ENCODE data around the gene PLEKHO1. TPM values are rescaled to one million over a fixed set of nuclear protein-coding genes. Genes with fewer than 3 reads are reported as not detected.
A peak's percentile ranks its signal among the peaks of the same experiment; 100 is the strongest.

The PLEKHO1 gene
- total RNA-seq, 1 experiment from 2014 or later: 24.9 TPM

DNA sequence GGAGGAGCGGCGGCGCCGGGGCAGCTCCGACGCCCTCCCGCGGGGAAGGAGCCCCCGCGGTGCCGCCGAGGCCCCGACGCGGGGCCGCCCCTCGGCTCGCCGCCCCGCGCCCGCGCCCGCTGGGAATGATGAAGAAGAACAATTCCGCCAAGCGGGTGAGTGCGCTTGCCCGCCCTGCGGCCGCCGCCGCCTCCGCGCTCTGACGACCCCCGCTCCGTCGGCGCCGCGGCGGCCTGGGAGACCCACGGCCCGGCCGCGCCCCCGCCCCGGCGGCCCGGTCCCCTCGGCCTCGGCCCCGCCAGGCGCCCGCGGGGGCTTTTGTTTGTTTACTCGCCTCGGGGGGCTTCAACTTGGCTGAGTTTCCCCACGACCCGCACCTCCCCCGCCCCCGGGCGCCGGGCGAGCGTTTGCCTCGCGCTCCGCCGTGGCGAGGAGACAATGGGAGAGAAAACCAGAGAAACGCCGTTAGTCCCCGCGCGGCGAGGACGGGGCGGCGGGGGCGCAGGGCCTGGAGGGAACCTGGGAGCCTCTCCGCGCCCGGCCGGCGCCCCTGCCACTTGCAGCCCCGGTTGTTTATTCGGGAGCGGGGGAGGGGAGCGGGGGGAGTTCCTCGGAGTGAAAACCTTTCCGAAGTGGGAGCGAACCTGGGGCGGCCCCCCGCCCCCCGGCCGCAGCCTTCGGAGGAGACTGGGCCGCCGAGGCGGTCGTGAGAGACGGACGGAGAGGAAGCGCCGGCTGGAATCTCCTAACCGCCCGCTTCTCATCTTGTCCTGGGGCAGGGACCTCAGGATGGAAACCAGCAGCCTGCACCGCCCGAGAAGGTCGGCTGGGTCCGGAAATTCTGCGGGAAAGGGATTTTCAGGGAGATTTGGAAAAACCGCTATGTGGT lies 661 bp downstream of the PLEKHO1 start:
- no peak for DNase-seq (ENCODE audit: low spot score)

DNA sequence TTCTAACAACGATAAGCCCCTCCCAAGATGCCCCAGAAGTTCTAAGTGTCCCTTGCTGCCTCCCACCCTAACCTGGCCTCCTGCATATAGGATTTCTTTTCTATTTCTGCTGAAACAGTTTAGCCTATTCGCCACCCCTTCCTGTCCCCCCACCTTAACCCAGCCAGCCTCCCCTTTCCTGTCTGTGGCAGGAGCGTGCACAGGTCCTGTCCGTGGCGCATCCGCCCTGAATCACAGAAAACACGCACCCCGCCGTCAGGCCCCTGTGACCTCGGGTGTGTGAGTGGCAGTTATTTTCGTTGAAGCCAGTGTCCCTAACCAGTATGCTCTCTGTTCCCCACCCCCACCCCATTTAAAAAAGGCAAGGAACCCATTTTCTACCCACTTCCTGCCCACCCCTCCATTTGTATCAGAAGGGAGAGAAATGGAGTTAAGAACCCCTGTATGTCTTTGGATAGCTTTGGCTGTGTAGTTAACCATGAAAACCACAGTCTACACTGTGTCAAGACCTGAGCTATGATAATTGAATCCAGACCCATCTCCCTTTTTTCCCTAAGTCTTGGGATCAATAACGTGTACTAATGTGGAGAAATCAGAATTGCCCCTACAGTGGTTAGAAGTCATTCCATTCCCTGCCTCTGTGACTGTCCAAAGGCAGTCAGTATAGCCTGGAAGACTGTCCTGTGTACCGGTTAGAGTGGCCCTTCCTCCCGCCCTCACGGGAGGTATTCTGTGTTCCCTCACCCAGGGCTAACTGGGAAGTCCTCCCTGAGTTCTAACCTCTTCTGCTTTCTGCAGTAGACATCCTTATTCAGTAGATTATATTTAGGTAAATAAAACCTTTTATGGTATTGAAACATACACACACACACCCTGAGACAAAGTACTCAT lies 1.8 kb downstream of the PLEKHO1 start:
- DNase-seq (ENCODE audit: low spot score): no peak

DNA sequence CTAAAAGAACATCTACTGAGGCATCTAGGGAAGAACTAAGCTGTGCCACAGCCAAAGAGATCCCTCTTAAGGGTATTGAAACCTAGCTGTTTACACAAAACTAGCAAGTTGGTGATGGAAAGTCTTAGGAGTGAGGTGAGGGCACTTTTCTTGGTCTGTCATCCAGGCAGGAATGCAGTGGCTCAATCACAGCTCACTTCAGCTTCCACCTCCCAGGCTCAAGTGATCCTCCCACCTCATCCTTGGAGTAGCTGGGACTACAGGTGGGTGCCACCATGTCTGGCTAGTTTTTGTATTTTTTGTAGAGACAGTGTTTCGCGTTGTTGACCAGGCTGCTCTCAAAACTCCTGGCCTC lies 2.4 kb downstream of the PLEKHO1 start:
- DNase-seq (ENCODE audit: low spot score): no peak

DNA sequence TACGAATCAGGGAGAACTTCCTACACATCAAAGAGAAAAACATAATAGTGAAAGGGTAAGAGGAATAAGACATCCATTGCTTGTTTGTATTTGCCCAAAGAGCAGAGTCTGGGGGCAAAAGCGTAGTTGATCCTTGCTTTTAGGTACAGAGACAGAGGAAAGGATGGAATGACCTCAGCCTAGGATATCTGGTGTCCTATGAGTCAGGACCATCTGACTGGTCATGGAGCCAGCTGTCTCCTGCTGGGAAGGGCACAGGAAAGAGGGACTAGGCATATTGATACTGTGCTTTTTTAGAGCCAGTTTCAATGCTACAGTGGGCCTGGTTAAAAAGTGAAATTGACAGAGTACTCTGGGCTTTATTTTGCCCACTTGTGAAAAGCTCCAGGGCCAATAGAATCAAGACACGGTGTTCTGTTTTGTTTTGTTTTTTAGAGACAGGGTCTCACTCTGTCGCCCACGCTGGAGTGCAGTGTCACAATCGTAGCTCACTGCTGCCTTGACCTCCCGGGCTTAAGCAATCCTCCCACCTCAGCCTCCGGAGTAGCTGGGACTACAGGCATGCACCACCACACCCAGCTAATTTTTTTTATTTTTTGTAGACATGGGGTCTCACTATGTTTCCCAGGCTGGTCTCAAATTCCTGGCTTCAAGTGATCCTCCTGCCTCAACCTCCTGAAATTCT lies 3.2 kb downstream of the PLEKHO1 start:
- no peak for DNase-seq (ENCODE audit: low spot score)

DNA sequence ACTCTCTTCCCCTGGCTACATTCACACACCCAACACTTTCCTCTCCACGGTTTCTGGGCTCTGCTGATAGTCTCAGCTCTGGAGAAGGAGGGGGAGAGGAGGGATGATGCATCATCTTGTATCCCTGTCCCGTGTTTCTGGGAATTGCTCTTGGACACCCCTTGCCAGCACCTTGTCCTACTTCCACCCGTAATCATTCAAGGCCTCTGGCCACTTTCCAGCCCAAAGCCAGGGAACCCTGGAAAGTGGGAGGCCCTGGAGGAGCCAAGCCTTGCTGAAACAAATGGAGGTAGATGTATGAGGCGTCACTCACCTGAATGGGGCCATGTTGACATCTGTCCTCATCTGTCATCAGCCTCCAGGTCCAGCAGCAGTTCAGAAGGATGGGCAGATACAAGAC lies 4.4 kb downstream of the PLEKHO1 start:
- no peak for DNase-seq (ENCODE audit: low spot score)

DNA sequence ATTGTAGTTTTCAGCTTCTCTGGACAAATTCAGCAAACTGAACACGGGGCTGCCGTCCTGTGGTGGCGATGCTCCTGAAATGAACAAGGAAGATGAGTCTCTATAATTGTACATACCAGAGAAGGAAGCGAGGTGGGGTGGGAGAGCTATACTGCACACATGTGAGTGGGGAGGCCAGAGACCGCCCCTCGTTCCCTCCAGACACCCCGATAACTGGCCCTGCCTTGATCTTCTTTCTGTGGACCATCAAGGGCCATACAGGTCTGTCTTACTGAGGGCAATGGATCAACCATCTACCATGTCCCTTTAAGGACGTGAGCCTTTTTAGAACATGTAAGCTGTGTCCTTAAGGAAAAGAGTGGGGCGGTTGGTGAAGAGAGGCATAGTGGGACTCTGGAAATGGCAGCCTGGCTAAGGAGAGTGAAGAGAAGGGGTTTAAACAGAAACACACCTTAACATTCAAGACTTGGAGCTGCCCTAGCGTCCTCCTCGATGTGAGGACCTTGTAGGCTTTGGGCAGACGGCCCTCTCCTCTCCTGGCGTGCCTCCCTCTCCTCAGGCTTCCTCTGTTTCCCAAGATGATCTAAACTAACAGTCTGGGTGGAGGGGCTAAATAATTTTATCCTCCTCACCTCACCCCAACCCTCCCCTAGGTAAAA lies 5.8 kb downstream of the PLEKHO1 start:
- DNase-seq (ENCODE audit: low spot score): no peak

DNA sequence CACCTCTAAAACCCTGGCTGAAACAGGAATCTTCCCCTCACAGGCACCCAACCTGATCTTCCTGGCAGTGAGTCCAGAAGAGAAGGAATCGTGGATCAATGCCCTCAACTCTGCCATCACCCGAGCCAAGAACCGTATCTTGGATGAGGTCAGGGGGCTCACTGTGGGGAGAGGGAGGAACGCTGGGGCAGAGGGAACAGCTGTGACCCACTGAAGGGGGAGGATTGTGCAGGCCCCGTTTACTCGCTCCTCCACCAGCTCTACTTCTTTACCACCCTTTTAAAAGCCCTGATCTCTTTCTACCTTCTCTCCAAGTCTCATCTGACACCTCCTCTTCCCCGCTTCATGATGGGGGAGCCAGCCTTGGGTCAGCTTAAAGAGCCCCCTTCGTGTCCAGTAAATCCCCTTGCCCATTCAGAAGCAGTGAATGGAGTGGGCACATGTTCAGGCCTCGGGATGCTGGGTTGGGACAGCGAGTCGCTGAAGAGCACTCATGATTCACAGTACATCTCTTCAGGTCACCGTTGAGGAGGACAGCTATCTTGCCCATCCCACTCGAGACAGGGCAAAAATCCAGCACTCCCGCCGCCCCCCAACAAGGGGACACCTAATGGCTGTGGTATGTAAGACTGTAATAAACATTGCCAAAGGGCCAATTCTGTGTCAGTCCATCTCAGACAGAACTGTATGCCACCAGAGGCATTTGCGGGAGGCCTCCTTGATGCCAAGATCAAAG lies 7.3 kb downstream of the PLEKHO1 start:
- no peak for DNase-seq (ENCODE audit: low spot score)

DNA sequence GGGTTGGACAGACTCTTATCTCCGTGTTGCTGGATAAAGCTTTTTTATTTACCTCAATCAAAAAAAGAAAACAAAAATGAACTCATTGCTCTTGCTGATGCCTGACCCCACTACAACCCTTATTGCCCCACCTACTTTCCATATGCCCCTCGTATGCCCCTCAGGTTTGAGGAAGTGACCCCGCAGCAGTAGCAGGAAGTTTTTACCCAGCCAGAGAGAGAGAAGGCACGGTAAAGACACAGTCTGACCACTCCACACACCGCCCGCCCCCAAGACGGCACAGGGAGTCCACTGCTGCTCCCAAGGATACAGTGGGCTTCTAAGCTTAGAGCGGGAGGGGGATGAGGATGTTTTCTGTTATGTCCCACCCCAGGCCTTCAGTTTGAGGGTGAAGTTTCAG lies 9.8 kb downstream of the PLEKHO1 start:
- no peak for DNase-seq (ENCODE audit: low spot score)

DNA sequence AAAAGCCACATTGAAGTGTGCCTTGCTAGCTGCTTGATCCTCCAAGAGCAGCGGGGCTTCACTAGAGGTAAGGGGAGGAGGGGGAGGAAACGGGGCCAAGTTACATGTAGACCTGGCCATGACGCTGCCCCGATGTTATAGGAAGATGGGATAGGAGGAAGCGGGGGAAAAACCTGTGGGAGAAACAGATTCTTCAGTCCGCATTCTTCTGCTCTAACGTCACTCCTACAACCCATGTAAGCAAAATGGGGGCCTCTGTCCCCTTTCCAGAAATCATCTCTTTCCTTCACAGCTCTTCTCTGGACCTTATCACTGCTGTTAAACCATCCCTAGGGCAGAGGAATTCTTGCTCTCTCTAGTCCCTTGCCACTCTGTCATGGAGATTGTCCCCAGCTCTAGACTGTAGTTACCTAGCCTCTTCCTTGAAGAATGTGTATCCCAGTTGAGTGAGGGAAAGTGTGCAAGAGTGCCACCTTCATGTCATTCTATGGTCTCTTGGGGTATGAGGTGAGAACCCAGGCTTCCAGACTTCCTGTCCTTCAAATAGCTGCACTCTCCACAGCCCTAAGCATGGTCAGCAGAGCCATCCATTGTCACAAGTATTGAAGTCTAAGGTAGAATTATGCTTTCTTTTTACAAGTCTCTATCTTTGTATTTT lies 11.4 kb downstream of the PLEKHO1 start:
- no peak for DNase-seq (ENCODE audit: low spot score)

DNA sequence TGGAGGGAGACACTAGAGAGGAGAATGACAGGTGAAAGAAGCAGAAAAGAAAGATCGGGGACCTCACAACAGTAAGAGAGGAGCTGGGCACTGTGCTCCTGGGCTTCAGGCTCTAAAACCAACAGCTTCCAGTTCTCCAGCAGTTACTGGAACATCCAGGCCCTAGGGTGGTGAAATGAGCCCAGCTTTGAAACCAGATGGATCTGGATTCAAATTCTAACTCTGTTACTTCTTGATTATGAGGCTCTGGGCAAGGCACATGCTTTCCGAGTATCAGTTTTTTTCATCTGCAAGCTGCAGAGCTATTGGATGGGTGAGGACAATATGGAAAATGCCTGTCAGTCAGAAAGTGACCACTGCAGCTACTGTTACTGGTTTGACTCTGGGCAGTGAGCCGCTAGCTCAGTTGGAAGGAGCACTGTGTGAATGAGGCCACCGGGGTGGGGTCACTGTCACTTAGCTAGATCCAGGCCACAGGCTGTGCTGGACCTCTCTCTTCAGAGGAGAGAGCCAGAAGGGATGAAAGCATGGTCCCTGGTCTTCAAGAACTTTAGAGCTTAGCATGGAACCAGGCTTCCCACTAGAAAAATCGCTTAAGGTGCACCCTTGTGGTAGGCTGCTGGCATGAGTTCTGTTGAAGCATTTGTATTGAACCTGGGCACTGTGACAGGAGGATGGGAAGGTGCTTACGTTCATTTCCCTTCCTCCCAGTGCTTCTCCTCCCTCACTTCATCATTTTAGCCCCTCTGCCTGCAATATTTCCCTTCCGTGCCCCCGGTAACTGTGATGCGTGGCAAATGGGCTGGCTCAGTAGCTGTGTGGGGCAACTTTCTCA lies 12.2 kb downstream of the PLEKHO1 start:
- DNase-seq (ENCODE audit: low spot score): peak; percentile 29

DNA sequence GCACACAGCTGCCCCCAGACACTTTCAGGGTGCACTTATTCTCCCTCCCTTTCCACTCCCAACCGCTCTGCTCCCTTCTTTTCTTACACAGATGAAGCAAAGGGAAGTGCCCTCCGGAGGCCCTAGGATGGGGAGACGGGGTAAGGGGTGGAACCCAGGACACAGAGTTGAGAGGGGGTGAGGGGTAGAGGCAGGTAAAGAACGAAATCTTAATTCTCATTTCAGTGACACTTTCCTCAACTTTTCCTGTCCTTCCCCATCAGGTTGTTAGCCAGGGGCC lies 12.8 kb downstream of the PLEKHO1 start:
- no peak for DNase-seq (ENCODE audit: low spot score)

DNA sequence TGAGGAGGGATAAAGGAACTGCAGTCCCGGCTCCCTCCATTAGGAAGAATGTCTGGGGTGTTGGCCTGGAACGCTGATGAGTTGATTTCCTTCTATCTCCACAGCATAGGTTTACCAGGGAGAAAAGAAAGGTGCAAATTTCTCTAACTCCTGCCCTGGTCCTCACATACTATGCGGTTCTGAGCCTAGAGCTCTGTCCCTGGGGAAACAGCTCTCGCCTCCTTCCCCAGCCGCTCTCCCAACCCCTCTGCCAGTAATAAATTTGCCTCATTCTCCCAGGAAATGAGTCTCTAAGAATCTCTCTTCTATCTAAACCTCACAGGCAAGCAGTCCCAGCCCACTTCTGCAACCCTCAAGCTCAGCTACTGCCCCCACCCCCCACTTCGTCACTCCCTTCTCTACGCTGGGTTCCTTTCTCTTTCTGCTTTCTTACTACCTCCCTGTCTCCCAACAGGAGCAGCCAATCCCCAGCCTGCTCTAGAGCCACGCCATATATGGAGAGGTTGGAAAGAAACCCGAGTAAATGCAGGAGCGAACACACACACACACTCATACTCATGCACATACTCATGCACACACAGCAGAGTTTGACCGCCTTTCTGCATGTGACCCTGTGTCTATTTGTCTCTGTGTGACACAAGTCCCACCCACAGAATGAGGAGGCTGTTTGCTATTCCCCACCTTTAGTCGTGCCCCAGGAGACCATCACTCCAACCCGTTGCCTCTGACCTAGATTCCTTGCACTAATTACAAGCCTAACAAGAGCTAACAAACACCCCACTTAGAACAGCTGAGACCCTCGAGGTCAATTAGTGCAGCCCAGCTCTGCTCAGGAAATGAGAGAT lies 13.4 kb downstream of the PLEKHO1 start:
- DNase-seq (ENCODE audit: low spot score): peak; percentile 99

DNA sequence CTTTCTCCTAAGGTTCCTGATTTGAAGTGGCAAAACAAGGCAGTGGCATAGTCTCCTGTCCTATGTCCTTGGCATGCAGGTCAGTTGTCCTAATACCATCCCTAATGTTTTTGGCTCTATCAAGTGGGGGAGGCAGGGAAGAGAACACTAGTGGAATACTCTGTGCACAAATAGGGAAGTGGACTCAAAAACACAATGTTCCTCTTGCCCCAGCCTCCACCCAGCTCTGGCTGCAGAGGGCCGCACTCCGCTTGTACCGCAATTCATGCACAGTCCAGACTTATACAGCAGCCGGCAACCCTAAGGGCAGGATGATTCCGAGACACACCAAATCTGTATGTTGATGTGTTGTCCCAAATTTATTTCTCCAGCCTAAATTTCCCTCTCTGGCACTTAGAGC lies 14.5 kb downstream of the PLEKHO1 start:
- no peak for DNase-seq (ENCODE audit: low spot score)

DNA sequence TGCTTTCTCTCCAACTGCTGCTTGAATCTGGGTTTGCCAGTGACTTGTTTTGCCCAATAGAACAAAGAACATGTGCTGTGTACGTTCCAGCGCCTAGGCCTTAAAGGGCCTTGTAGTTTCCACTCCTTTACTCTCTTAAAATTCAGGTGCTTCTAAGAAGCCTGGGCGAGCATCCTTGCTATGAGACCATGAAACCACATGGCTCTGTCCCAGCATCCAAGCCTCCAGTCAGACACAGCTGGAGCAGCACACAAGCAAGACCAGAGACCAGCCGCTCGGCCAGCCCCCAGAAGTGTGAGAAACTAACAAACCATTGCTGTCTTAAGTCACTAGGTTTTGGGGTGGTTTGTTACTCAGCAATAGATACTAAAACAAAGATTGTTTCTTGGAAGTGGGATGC lies 15.1 kb downstream of the PLEKHO1 start:
- DNase-seq (ENCODE audit: low spot score): no peak

DNA sequence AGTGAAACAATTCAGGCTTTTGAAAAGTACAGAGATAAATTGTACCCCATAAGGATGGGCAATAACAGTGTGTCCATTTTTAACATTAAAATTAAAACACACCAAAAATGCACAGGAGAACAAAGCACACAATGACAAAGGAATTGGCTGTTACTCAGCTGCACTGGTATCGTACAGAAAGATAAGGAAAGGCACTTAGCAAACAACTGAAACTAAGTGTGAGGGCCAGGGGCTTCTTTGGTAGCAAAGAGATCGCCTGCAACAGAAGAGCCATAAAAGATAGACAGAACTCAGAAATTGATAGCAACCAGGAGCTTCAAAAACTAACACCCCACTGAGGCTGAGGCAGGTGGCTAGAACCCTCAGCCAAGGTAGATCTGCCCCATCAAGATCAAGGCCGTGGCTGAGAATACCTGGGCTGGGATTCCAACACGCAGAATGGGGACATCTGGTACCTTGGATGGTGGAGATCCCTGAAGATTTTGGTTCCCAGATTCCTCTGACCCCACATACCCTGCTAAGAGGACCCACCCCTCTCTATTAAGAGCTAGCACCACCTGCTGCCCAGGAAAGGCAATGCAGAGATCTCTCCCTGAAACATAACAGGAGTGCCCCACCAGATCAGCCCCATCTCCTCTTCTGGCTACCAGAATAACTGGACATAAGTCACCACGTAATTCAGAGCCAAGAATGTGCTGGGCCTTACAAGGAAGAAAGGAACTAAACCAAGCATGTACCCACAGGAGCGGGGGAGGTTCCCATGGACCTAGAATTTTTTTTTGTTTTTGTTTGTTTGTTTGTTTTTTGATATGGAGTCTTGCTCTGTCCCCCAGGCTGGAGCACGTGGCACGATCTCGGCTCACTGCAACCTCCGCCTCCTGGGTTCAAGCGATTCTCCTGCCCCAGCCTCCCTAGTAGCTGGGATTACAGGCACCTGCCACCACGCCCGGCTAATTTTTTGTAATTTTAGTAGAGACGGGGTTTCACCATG lies 16.2 kb downstream of the PLEKHO1 start:
- DNase-seq (ENCODE audit: low spot score): peak; percentile 49

DNA sequence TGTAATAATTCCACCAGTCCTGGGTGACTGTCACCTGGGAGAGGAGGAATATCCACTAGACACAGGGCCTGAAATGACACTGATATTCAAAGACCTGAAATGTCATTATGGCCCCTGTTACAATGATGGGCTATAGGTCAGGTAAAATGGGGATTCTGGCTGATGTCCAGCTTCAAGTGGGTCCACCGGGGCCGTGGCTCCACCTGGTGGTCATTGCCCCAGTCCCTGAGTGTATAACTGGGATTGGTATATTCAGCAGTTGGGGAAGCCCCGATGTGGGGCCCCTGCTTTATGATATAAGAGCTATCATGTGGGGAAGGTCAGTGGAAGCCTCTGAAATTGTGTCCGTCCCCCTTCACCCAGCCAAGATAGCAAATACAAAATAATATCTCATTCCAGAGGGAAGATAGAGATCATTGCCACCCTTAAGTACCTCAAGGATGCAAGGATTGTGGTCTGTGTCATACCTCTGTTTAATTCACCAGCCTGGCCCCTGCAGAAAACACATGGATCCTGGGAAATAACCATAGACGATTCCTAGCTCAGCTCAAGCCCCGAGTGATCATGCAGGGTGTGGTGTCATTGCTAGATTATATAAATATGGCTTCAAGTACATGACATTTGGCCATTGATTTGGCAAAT lies 19.4 kb downstream of the PLEKHO1 start:
- DNase-seq (ENCODE audit: low spot score): peak; percentile 48

DNA sequence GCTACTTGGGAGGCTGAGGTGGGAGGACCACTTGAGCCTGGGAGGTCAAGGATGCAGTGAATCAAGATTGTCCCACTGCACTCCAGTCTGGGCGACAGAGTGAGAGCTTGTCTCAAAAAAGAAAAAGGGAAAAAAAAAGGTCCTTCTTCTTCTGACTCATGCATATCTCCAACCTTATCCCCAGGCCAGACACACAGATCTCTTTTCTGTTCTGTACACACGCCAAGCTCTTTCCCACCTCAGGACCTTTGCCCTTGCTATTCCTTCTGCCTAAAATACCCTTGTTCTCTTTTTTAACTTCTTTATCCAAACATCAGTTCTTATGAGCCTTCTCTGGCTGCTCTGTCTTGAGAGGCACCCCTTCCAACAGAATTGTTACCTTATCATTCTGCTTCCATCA lies 22.1 kb downstream of the PLEKHO1 start:
- no peak for DNase-seq (ENCODE audit: low spot score)

All from H4 (cell line).